GM19025 (cell line): ENCODE measurements around the gene PGLYRP4.
"Not testable (repeated sequence)": the region's sequence is repeated elsewhere in the genome, so short reads cannot be mapped to it uniquely, and the experiment has no call there.

Experiments used
- ATAC-seq: cut with Tn5 transposase; IDR thresholded peaks from one replicate; pipeline ENCODE4 v1.9.1; 2021; ENCODE audit warnings: mild to moderate bottlenecking, low read depth, moderate library complexity; ENCODE audit not compliant: unreplicated experiment

PGLYRP4 gene

GRCh38 chr1:153357853-153358690, 9.4 kb upstream of the PGLYRP4 start, which contains the start of gene S100A9:
TSS of gene S100A9 (plus strand) at chr1:153357854. CDS start at chr1:153358284, 430 bp downstream.
- ATAC-seq, result no peak

DNA sequence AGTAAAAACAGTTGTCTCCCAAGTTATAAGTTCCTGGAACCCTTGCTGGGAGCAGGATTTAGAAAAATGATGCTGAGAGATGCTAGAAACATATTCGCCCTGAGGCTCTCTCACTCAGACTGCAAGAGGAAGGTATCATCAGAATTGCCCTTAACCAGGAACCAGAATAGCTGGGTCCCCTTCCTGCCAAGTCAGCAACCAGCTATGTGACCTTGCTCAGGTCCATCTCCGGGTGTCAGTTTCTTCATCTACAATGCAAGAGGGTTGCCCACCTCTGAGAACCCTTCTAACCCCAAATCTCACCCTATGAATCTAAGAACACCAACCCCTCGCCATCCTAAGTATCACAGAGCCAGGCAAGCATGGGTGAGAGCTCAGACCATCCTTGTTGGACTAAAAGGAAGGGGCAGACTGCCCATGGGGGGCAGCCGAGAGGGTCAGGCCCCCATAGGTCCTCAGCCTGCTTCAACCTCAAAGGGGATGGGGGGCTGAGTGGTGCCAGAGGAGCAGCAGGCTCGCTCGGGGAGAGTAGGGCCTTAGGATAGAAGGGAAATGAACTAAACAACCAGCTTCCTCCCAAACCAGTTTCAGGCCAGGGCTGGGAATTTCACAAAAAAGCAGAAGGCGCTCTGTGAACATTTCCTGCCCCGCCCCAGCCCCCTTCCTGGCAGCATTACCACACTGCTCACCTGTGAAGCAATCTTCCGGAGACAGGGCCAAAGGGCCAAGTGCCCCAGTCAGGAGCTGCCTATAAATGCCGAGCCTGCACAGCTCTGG, 8.6 kb upstream of the PGLYRP4 start:
- no peak for ATAC-seq

- ATAC-seq, result no peak
Observed at GRCh38 chr1:153356392-153357075, 7.9 kb upstream of the PGLYRP4 start.

DNA sequence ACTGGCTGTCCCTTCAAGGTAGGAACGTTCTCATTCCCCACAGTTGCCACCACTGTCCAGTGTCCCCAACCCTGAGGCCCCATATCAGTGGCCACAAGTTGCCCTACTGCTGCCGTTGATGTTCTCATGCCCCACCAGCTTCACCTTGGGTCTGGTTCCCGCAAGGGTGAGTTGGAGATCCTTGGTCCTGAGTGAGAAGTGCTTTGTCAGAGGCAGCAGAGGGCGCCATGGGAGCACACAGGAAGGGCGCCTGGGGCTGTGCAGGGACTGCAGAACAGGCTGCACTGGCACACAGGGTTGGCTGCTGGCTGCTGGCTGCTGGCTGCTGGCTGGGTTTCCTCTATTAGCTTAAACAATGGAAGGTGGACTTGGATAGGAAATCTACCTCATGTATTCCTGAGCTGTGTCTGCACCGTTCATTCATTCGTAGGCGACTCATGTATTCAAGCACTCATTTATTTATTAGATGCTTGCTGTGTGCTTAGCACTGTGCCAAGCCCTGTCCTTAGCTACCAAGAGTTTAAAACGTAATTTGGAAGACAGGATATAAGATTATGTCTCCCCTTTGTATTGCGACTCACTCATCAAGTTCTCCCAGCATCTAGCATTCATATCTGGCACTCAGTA, 6.9 kb upstream of the PGLYRP4 start:
- ATAC-seq, result no peak

GRCh38 chr1:153354515-153355193, 6.0 kb upstream of the PGLYRP4 start:
- ATAC-seq, result no peak

- no peak for ATAC-seq
Observed at GRCh38 chr1:153353226-153353947, 4.7 kb upstream of the PGLYRP4 start.

- no peak for ATAC-seq
Observed at GRCh38 chr1:153352523-153352922, 3.9 kb upstream of the PGLYRP4 start.

GRCh38 chr1:153350321-153350957, 1.8 kb upstream of the PGLYRP4 start:
- no peak for ATAC-seq

- no peak for ATAC-seq
Observed at GRCh38 chr1:153349363-153350320, 1.0 kb upstream of the PGLYRP4 start.

GRCh38 chr1:153347856-153348255, 785 bp downstream of the PGLYRP4 start:
- no peak for ATAC-seq

DNA sequence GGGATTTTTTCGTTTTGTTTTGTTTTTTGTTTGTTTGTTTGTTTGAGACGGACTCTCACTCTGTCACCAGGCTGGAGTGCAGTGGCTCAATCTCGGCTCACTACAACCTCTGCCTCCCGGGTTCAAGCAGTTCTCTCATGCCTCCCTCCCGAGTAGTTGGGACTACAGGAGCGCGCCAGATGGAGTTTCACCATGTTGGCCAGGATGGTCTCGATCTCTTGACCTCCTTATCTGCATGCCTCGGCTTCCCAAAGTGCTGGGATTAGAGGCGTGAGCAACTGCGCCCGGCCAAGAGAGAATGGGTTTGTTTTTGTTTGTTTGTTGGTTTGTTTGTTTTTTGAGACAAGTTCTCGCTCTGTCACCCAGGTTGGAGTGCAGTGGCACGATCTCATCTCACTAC, 1.6 kb downstream of the PGLYRP4 start:
- not testable (repeated sequence) for ATAC-seq

GRCh38 chr1:153346077-153346723, 2.4 kb downstream of the PGLYRP4 start:
- ATAC-seq, result no peak

DNA sequence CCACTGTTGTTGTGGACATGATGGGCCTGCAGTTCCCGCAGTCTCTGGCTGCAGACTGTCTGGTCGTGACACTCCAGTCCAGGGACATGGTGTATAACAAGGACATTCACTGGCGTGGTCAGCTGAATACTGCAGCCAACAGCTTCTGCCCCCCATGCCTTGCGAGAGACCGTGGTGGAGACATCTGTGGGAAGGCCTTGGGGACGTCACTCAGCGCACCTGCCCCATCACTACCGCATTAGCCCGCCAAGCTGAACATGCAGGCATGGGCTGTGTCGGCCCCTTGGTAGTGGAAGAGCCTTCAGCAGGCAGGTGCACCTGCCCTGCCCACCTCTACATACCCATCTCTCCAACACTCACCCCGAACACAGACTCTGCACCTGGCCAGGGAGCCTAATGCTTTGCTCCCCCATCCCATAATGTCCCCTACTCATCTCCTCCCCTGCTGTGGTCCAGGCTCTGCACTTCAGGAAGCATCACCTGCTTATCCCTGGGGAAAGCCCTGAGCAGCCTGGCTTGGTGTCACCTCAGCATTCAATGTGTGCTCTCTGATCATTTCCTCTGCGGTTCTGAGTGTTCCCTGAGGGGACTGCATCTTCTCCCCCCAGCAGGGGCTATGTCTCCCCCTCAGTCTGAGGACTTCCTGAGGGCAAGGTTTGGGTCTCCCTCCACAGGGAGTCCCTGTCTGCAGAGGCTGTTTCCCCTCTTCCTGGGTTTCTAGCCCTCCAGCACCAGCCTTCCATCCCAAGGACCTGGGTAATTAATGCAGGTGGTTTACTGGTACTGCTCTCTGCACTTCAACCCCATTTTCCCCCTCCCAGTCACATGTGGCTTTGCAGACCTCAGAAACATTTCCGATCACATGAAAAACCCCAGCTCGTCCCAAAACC, 3.2 kb downstream of the PGLYRP4 start:
- no peak for ATAC-seq

DNA sequence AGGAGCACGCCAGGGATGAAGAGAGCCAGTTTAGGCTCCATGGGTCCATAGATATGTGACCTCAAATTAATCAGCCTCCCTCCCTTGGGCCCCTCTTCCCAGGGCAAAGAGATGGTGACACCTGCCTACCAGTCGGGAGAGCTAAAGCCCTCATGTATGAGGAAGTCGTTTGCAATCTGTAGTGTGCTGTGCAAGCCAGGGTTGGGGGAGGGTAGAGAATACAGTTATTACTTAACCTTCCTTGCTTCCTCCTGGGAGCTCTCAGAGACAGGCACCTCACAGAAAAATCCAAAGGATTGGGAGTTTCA, 4.0 kb downstream of the PGLYRP4 start:
- no peak for ATAC-seq

GRCh38 chr1:153343811-153344717, 4.6 kb downstream of the PGLYRP4 start:
- no peak for ATAC-seq
